Activated CD8-positive, alpha-beta memory T cell treated with anti-CD3 and anti-CD28 coated beads, Interleukin-2, amount 50 U/mL, for 1 hour (primary cell): ENCODE results near the gene LMBR1.
"Not testable (repeated sequence)": the region's sequence is repeated elsewhere in the genome, so short reads cannot be mapped to it uniquely, and the experiment has no call there.

ENCODE experiments used
- DNase-seq: peaks from one replicate; pipeline ENCODE4 v3.0.0-alpha.2; 2020; ENCODE audit errors: extremely low read depth

The LMBR1 gene

DNA sequence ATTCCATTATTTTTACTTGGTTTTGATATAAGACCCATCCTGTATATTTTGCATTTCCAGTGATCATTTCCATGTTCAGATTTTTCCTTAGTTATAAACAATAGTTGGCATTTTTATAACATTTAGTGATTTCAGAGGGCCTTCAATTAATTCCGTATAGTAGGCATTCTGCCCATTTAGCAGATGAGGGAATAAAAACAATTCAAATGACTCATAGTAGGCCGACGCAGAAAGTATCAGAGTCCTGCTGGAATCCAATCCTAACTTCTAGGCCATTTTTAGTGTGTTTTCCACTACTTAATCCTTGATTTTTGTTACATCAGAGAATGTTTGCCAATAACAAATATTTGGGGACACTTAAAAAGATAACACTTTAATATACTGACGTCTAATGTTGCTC is 237.0 kb downstream of the LMBR1 start:
- no peak for DNase-seq

DNA sequence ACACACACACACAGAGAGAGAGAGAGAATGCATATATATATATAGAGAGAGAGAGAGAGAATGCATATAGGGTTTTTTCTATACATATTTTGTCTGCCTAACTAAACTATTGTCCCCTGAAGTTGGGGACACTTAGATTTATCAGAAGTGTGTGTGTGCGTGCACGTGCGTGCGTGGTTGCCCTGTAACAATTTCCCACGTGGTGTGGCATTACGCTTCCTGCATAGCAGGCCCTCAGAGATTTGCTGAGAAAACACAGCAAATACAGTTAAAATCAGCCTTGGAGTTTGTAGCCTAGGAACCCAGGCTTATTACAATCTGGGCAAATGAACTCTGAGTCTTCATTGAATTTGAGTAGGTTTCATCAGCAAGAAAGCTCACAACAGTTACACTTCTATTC is 237.7 kb downstream of the LMBR1 start:
- no peak for DNase-seq

DNA sequence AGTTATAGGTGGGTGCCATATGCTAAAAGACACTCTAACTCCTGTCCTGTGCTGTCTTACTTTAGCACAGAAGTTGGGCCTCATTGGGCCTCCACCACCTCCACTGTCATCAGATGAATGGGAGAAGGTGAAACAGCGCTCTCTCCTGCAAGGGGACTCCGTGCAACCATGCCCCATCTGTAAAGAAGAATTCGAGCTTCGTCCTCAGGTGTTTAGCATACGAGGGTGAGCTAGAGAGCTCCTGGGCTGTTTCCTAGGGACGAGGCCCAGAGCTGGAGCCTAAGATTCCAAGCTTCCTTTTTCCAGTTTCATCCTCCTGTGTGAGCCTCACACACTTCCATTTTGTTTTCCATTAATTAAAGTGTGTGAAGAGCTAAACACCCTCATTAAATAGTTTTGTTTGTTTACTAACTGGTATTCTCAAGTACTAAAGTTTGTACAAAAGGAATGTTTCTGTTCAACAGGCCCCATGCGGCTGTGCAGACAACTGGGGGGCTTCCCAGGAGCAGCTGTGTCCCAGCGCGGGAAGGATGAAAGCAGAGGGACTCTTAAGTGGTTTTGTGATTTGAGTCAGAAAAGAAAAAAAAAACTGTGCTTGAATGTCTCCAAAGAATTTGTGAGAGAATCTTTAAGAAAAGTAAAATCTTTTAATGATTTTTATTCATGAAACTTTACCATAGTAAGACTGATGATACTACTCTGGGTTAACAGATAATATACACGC is 238.3 kb downstream of the LMBR1 start:
- no peak for DNase-seq

DNA sequence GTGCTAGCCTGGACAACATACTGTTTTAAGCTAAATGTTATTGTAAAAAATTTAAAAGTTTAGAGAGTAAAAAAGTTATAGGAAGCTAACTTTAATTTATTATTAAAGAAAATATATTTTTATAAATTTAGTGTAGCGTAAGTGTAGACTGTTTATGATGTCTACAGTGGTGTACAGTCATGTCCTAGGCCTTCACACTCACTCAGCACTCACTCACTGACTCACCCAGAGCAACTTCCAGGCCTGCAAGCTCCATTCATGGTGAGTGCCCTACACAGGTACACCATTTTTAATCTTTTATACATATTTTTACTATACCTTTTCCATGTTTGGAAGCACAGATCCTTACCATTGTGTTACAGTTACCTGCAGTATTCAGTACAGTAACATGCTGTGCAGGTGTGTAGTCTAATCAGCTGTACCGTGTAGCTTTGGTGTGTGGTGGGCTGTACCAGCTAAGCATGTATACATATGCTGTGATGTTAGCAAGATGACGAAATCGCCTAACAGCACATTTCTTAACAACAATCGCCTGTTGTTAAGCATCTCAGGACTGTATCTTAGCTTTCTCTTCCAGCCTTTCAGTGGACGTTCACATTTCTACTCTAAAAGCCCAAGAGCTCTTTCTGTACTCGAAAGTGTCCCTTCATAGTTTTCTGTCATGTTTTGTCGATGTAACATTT is 240.0 kb downstream of the LMBR1 start:
- DNase-seq, result no peak

DNA sequence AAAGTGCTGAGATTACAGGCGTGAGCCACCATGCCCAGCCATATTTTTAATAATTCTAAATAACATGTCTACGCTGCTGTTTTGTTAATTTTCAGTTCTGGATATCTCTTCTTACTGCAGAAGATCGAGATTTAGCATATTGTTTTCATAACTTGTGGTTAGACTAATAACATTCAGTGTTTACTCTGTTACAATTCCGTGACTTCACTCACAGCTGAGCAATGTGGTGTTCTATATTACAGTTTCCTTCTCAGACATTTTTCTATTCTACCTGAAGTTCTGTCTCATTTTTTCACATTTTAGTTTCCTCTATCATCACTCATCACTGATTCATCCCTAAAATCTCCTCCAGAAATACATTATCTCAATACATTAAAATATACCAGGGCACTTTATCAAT is 241.5 kb downstream of the LMBR1 start:
- DNase-seq, result no peak

DNA sequence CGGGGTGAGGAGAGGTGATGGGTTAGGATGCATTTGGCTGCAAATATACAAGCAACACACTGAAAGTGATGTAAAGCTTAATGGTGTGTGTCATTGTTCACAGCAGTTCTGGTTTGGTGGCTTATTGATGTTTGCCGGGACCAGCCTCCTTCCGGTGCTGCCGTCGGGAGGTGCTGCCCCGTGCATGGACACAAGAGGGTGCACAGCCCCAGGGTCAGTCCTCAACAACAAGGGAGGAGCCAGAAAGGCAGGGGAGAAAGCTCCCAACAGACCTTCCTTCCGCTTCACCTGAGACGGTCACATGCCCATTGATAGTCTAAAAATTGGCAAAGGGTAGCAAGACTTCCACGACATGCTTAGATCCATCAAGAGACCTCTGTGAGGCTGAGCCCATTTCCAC is 242.9 kb downstream of the LMBR1 start:
- DNase-seq, result no peak

DNA sequence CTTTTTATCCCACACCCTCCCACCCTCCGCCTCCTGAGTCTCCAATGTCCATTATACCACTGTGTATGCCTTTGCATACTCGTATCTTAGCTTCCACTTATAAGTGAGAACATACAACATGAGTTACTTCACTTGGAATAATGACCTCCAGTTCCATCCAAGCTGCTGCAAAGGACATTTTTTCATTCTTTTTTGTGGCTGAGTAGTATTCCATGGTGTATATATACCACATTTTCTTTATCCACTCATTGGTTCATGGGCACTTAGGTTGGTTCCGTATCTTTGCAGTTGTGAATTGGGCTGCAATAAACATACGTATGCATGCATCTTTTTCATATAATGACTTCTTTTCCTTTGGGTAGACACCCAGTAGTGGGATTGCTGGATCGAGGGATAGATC is 245.7 kb downstream of the LMBR1 start:
- DNase-seq, result not testable (repeated sequence)

DNA sequence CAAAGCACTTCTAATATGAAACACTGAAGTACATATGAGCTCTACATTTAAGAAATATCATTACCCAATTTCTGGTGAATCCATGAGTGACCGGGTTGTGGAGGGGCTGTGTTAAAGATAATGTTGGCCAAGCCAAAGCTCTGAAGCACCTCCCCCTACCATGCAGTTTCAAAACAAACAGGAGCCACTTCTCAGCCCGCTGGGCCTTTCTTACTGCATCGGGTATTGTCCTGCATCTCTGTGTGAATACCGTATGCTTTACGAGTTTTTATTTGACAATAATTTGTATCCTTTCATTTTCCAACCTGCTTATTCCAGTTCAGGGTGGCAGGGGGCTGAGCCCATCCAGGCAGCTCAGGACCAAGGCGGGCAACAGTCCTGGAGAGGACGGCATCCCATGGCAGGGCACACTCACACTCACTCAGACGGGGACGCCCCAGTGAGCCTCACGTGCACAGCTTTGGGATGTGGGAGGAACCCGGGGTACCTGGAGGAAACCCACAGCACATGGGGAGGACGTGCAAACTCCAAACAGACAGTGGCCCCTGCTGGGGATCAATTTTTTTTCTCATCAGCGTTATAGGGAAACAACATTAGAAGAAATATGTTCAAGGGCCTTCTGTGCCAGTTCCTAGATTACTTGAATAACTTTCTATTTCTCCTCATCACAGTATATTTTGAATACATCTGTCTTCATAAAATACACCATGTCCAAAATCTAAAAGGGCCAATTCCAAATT is 250.5 kb downstream of the LMBR1 start:
- no peak for DNase-seq

DNA sequence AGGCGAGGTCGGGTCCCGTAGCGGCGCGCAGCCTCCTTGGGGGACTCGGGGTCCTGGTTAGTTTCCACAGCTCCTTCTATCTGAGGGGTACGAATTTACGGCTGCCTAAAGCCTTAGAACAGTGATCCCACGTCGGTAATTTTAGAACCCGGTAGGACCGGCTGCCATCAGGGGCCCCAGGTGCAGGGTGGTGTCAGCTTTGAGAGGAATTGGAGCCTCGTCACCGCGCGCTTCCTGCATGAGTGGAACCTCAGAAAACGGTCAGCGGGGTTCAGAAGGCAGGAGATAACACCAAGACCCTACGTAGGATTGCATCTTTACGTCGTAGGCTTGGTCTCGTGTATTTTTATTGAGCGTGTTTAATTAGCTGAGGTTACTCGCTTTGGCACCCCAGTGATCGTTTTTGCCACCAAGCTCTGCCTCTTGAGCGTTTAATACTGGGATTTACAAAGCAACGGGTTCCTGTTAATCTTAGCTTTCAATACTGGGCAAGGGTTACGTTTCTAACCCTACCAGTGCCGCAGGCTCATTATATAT is 252.0 kb downstream of the LMBR1 start:
- peak; percentile 22 for DNase-seq

DNA sequence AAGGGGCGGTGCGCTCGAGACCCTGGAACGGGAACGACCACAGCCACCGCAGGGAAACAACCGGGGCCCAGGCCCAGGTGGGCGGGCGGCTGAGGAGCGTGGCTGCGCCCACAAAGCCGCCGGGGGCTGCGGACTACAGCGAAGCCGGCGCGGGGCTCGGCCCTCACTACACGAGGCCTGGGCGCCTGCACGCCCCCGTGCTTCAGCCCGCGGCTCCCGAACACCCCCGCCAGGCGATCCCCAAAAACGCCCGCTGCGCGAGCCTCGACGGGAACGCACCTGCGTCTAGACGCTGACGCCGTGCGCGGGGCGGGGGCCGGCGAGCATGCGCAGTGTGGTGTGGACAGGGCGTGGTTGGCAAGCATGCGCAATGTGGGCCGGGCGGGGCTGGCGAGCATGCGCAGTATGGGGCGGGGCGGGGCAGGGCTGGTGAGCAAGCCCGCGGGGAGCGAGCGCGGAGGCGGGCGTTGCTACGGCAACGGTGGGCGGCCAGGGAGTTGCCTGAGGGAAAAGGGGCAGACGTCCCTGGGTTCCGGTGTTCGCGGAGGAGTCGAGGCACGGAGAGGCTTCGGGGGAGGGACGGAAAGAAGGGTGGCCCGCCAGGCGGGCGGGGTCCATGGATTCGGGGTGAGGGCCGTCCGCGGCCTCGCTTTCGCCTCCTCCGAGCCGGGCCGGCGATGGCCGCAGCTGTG is 252.6 kb downstream of the LMBR1 start, which contains the start of gene RNF32:
Gene RNF32, plus strand, starts transcription at position 518 of the 692 bp plus-strand sequence. CDS start 3,104 bp downstream, outside the sequence.
- DNase-seq, result peak; percentile 75

DNA sequence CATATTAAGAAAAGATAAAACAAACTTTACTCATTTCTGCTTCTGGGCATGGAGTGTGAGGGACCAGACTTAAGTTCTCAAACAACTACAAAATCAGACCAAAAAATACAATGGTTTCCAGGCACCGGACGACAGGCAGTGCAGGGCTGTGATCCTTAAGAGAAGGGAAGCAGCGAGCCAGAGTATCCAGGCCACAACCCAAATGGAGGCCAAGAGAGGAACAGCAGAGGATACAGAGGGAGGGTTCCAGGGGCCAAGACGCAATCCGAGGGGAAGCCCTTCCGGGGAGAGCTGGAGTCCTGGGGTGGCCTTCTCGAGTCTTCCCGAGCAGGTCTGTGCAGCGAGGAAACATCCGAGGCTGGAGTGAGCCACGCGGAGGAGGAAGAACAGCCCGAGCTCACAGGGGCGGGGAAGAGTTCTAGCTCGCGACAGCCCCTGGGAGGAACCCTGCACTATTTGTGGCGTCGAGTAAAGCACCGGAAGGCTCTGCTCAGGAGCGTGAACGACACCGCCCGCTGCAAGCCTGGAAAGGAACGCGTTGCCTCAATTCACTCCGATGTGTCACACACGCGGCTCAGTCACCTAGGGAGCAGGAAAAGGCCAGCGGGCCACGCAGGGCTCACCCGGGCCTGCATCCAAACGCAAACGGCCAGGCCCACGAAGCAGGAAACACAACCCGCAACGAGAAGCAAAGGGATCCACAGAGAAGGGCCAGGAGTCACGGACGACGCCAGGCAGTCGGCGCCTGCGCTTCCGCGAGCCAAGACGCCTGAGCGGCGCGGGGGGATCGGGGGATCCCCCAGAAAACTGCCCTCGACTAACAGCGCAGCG is 253.3 kb downstream of the LMBR1 start:
- no peak for DNase-seq

DNA sequence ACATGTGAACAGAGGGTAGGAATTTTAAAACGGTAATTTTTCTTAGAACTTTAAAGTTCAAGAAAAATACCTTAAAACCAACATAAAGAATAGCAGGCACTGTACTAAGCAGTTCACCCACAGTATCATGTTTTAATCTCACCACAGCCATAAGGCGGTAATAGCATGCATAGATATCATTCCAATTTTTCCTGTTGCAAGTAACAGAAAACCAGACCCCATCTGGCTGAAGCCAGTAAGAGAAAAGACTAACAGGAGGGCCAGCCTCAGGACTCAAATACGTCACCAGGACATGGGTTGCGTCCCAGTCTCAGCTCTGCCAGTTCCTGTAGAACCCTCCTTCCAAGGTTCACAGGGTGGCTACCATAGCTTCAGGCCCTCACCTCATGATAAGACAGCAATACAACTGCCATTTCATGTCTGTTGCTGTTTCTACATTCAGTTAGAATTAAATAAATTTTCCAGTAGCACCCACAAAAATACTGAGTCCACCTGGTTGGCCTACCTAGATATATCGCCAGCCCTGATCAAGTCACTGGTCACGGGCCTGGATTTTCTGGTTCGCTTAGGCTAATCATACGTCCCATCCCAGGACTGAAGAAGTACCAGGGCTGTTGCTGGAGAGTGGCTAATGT is 254.4 kb downstream of the LMBR1 start:
- no peak for DNase-seq

DNA sequence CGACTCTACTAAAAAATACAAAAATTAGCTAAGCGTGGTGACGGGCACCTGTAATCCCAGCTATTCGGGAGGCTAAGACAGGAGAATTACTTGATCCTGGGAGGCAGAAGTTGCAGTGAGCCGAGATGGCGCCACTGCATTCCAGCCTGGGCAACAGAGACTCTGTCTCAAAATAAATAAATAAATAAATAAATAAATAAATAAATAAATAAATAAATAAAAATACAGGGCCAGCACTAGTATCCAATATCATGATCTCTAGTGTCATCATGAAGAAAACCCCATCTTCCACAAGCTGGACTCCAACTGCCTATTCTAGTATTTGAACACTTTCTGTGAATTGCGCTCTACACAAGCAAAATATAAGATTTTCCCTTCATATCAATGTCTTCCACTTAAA is 255.9 kb downstream of the LMBR1 start:
- not testable (repeated sequence) for DNase-seq

DNA sequence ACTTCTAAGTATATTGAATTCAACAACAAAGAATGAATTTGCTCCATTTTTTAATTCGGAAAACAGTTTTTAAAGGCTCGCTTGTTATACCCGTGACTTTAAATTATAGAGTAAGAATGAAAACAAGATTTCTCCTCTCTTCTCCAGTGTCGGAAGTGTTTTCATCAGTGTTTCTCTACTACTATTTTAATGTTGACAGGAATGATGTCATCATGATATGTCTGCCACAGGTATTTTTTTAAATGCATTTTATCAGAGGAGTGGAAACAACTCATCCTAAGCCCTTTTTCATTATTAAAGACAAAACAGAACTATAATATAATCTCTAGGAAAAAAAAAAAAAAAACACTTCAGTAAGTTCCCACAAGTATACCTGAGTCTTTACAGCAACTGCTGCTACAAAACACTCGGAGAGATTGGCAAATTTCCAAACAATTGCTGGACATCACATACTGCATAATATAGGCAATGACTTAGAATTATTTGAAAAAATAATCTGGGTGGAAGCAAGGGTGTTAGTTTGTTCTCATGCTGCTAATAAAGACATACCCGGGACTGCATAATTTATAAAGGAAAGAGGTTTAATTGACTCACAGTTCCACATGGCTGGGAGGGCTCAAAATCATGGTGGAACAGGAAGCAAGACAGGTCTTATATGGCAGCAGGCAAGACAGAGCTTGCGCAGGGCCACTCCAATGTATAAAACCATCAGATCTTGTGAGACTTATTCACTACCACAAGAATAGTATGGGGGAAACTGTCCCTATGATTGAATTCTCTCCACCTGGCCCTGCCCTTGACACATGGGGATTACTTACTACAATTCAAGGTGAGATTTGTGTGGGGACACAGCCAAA is 257.2 kb downstream of the LMBR1 start:
- DNase-seq, result no peak

DNA sequence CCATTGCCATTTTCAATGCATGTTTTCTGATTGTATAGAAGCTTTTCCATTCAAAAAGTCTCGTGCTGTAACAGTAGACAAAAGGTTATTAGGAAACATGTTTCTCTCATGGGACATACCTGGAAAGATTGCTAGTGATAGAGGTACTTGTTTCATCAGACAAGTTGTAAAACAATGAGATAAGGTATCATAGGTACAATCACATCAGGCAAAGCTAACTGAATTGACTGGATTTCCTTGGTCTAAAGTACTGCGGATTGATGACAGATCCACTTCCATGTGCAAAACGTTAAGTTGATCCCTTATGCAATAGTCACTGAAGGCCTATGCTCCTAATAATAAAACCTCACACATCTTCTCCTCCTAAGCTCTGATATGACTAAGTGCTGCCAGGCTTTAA is 258.9 kb downstream of the LMBR1 start:
- no peak for DNase-seq

DNA sequence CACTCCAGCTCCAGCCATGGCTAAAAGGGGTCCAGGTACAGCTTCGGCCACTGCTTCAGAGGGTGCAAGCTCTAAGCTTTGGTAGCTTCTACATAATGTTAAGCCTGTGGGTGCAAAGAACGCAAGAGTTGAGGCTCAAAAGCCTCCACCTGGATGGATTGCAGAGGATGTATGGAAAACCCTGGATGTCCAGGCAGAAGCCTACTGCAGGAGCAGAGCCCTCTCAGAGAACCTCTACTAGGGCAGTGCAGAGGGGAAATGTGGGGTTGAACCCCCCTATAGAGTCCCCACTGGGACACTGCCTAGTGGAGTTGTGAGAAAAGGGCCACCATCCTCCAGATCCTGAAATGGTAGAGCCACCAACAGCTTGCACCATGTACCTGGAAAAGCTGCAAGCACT is 263.1 kb downstream of the LMBR1 start:
- no peak for DNase-seq

DNA sequence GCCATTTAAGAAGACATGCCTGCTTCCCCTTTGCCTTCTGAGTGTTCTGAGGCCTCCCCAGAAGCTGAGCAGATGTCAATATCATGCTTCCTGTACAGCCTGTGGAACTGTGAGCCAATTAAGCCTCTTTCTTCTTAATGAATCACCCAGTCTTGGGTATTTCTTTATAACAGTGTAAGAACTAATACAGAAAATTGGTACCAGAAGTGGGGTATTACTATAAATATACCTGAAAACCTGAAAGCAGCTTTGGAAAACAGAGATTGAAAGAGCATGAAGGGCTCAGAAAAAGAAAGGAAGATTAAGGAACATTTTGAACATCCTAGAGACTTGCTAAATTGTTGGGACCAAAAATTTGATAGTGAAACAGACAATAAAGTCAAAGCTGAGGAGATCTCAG is 264.4 kb downstream of the LMBR1 start:
- no peak for DNase-seq
